GM18507 (cell line): Measurements from ENCODE around the gene HACD2.

Source experiments
- DNase-seq: peaks from one replicate; pipeline ENCODE4 v3.0.0; 2011; ENCODE audit warnings: low read depth; ENCODE audit not compliant: insufficient read length; ENCODE audit errors: extremely low spot score
- FAIRE-seq: peaks from 2 replicates; lab custom pipeline; 2011; peaks lifted over from hg19 to GRCh38; lab: Jason Lieb, UNC

Gene HACD2

GRCh38 chr3:123458255-123458654 lies 126.6 kb downstream of the HACD2 start:
- FAIRE-seq (no peak), DNase-seq (no peak)

GRCh38 chr3:123457841-123458240 lies 127.0 kb downstream of the HACD2 start:
- DNase-seq (no peak), FAIRE-seq (no peak)

GRCh38 chr3:123453675-123454074 lies 131.2 kb downstream of the HACD2 start:
- FAIRE-seq: no peak
- DNase-seq: no peak

GRCh38 chr3:123451186-123451585 lies 133.7 kb downstream of the HACD2 start:
- no peak for FAIRE-seq
- no peak for DNase-seq

- FAIRE-seq (no peak), DNase-seq (no peak)
Observed at GRCh38 chr3:123449997-123450604, 134.8 kb downstream of the HACD2 start.

- FAIRE-seq (no peak), DNase-seq (no peak)
Observed at GRCh38 chr3:123449102-123449996, 135.5 kb downstream of the HACD2 start.

- FAIRE-seq (no peak), DNase-seq (no peak)
Observed at GRCh38 chr3:123448536-123449101, 136.2 kb downstream of the HACD2 start, which contains the start of gene ADCY5. Gene ADCY5 (minus strand): TSS chr3:123449090. CDS start chr3:123448545, 545 bp downstream.

- FAIRE-seq (no peak), DNase-seq (no peak)
Observed at GRCh38 chr3:123447749-123448517, 136.9 kb downstream of the HACD2 start.

- FAIRE-seq (no peak), DNase-seq (no peak)
Observed at GRCh38 chr3:123447416-123447748, 137.5 kb downstream of the HACD2 start.

- FAIRE-seq (no peak), DNase-seq (no peak)
Observed at GRCh38 chr3:123446610-123447109, 138.2 kb downstream of the HACD2 start.

GRCh38 chr3:123446210-123446609 lies 138.6 kb downstream of the HACD2 start:
- DNase-seq (no peak), FAIRE-seq (no peak)

GRCh38 chr3:123445702-123446101 lies 139.2 kb downstream of the HACD2 start:
- no peak for DNase-seq
- FAIRE-seq: no peak

- DNase-seq (no peak), FAIRE-seq (no peak)
Observed at GRCh38 chr3:123444744-123445143, 140.1 kb downstream of the HACD2 start.

- DNase-seq: no peak
- no peak for FAIRE-seq
Observed at GRCh38 chr3:123444023-123444422, 140.8 kb downstream of the HACD2 start.

- FAIRE-seq: no peak
- no peak for DNase-seq
Observed at GRCh38 chr3:123442908-123443307, 141.9 kb downstream of the HACD2 start.

GRCh38 chr3:123442125-123442524 lies 142.7 kb downstream of the HACD2 start:
- DNase-seq (no peak), FAIRE-seq (no peak)
